DMS 273 (cell line): Measurements from ENCODE around the gene CDAN1.

Experiments used
- DNase-seq: peaks from one replicate; lab custom pipeline; 2025; ENCODE audit not compliant: unreplicated experiment; lab: John Stamatoyannopoulos, UW

The CDAN1 gene

GRCh38 chr15:42734076-42734672 lies 2.8 kb downstream of the CDAN1 start:
- no peak for DNase-seq

GRCh38 chr15:42733027-42733426 lies 3.9 kb downstream of the CDAN1 start:
- DNase-seq: no peak

GRCh38 chr15:42732095-42732827 lies 4.7 kb downstream of the CDAN1 start:
- DNase-seq: no peak

- no peak for DNase-seq
These were observed 5.5 kb downstream of the CDAN1 start for GRCh38 chr15:42731461-42731860.

- no peak for DNase-seq
These were observed 6.4 kb downstream of the CDAN1 start for GRCh38 chr15:42730536-42730935.

GRCh38 chr15:42730135-42730534 lies 6.8 kb downstream of the CDAN1 start:
- DNase-seq: no peak

- DNase-seq: no peak
These were observed 7.5 kb downstream of the CDAN1 start for GRCh38 chr15:42729409-42729808.

GRCh38 chr15:42728972-42729371 lies 8.0 kb downstream of the CDAN1 start:
- no peak for DNase-seq

- peak; percentile 16 for DNase-seq
These were observed 8.4 kb downstream of the CDAN1 start for GRCh38 chr15:42728560-42728959.

GRCh38 chr15:42727750-42728381 lies 9.1 kb downstream of the CDAN1 start:
- DNase-seq: no peak

- DNase-seq: peak; percentile 51
These were observed 10.8 kb downstream of the CDAN1 start for GRCh38 chr15:42726114-42726513.

GRCh38 chr15:42725331-42725903 lies 11.5 kb downstream of the CDAN1 start:
- no peak for DNase-seq

- DNase-seq: no peak
These were observed 12.7 kb downstream of the CDAN1 start for GRCh38 chr15:42724276-42724675.

GRCh38 chr15:42723068-42723467 lies 13.9 kb downstream of the CDAN1 start:
- peak; percentile 12 for DNase-seq

- no peak for DNase-seq
These were observed 15.0 kb downstream of the CDAN1 start for GRCh38 chr15:42721916-42722315.

GRCh38 chr15:42721016-42721415 lies 15.9 kb downstream of the CDAN1 start:
- DNase-seq: no peak

- DNase-seq: no peak
These were observed 16.9 kb downstream of the CDAN1 start for GRCh38 chr15:42720071-42720470.

- DNase-seq: no peak
These were observed 17.9 kb downstream of the CDAN1 start for GRCh38 chr15:42719043-42719442.

- no peak for DNase-seq
These were observed 20.3 kb downstream of the CDAN1 start for GRCh38 chr15:42716626-42717025.

GRCh38 chr15:42716125-42716524 lies 20.8 kb downstream of the CDAN1 start:
- DNase-seq: no peak

GRCh38 chr15:42712584-42712983 lies 24.3 kb downstream of the CDAN1 start:
- DNase-seq: no peak

GRCh38 chr15:42711746-42712145 lies 25.2 kb downstream of the CDAN1 start:
- no peak for DNase-seq
